Skeletal muscle tissue (tissue), 4 donors: ENCODE measurements around the gene TTYH2. TPM values are rescaled to one million over a fixed set of nuclear protein-coding genes. Genes with fewer than 3 reads are reported as not detected.

Experiments
- H3K27ac ChIP-seq: one replicate; pipeline ENCODE4 v1.7.0; 2013; ENCODE audit warnings: mild to moderate bottlenecking, low read depth, low read length, inconsistent platforms
- H3K27me3 ChIP-seq, 3 donors: one replicate each; pipeline ENCODE4 v1.7.0; 2013; ENCODE audit warnings: low read length in 3 of 3; ENCODE audit not compliant: control insufficient read depth in 3 of 3, insufficient read depth in 3 of 3
- H3K36me3 ChIP-seq, 3 donors: one replicate each; pipeline ENCODE4 v1.7.0; 2013; ENCODE audit warnings: low read length in 3 of 3; ENCODE audit not compliant: control insufficient read depth in 3 of 3, insufficient read depth in 3 of 3
- H3K4me1 ChIP-seq, 3 donors: one replicate each; pipeline ENCODE4 v1.7.0; 2013; ENCODE audit warnings: low read length in 3 of 3, mild to moderate bottlenecking in 3 of 3; ENCODE audit not compliant: control insufficient read depth in 3 of 3, insufficient read depth in 3 of 3
- H3K4me3 ChIP-seq, 3 donors: one replicate each; pipeline ENCODE4 v1.7.0; 2013; ENCODE audit warnings: low read length in 3 of 3
- H3K9ac ChIP-seq, 3 donors: one replicate each; pipeline ENCODE4 v1.7.0; 2013; ENCODE audit warnings: low read length in 3 of 3, mild to moderate bottlenecking in 3 of 3, moderate library complexity in 2 of 3, low read depth in 1 of 3
- H3K9me3 ChIP-seq, 3 donors: one replicate each; pipeline ENCODE4 v1.7.0; 2013; ENCODE audit warnings: low read length in 3 of 3; ENCODE audit not compliant: control insufficient read depth in 3 of 3
- total RNA-seq: library from RNA; depleted of rRNA; stranded (reverse); fragments of >200 nt; gene quantifications from one replicate; pipeline ENCODE4 v1.2.3, GENCODE V29; 2014
- donor health status: Osteomylitis.

TTYH2 gene
- total RNA-seq, 1 donor from 2014 or later: 34.4 TPM

- Histone ChIP-seq H3K36me3 (peaks cover 13 to 23% (median 17%) of the 10 kb centered on the region in 3 donors), H3K27me3 (peaks cover 10 to 36% (median 16%) of the 10 kb centered on the region in 3 donors), H3K4me3 (peak overlapping the region in 2 of 3 donors; percentile 35 to 79), H3K9ac (no peak overlapping the region), H3K4me1 (peaks cover 24 to 41% (median 26%) of the 10 kb centered on the region in 3 donors), H3K27ac (no peak overlapping the region), H3K9me3 (no peaks in the 10 kb centered on the region)
Observed at GRCh38 chr17:74202938-74203337, 10.4 kb upstream of the TTYH2 start.

- Histone ChIP-seq H3K27me3 (peaks cover 10 to 30% (median 16%) of the 10 kb centered on the region in 3 donors), H3K9me3 (no peaks in the 10 kb centered on the region), H3K4me3 (peak within 1 kb of the TSS; percentile 79 to 95 (median 84)), H3K4me1 (peaks cover 30 to 48% (median 31%) of the 10 kb centered on the region in 3 donors), H3K27ac (peak within 1 kb of the TSS; percentile 84), H3K36me3 (peaks cover 18 to 27% (median 21%) of the 10 kb centered on the region in 3 donors), H3K9ac (peak within 1 kb of the TSS; percentile 91 to 97 (median 93))
Observed at GRCh38 chr17:74203439-74204240, 9.7 kb upstream of the TTYH2 start, which contains the start of gene RPL38. RPL38 (plus strand) TSS chr17:74203678; CDS start chr17:74203956, 278 bp downstream.

GRCh38 chr17:74204474-74204873 is 8.9 kb upstream of the TTYH2 start:
- Histone ChIP-seq H3K4me1 (peaks cover 30 to 49% (median 31%) of the 10 kb centered on the region in 3 donors), H3K36me3 (peaks cover 22 to 35% (median 28%) of the 10 kb centered on the region in 3 donors), H3K27ac (peak overlapping the region; percentile 84), H3K4me3 (peak overlapping the region; percentile 79 to 95 (median 84)), H3K9ac (peak overlapping the region; percentile 91 to 97 (median 93)), H3K9me3 (no peaks in the 10 kb centered on the region), H3K27me3 (peaks cover 10 to 29% (median 16%) of the 10 kb centered on the region in 3 donors)

GRCh38 chr17:74205274-74205673 is 8.1 kb upstream of the TTYH2 start:
- Histone ChIP-seq H3K4me3 (no peak overlapping the region), H3K27me3 (peaks cover 5 to 23% (median 12%) of the 10 kb centered on the region in 3 donors), H3K4me1 (peaks cover 37 to 54% (median 39%) of the 10 kb centered on the region in 3 donors), H3K27ac (no peak overlapping the region), H3K9ac (peak overlapping the region in 1 of 3 donors; percentile 54), H3K9me3 (no peaks in the 10 kb centered on the region), H3K36me3 (peaks cover 28 to 41% (median 35%) of the 10 kb centered on the region in 3 donors)

GRCh38 chr17:74206332-74206818 is 7.0 kb upstream of the TTYH2 start:
- peaks cover 28 to 43% (median 37%) of the 10 kb centered on the region in 3 donors for H3K36me3 ChIP-seq

GRCh38 chr17:74210191-74211140 is 2.9 kb upstream of the TTYH2 start:
- Histone ChIP-seq H3K9ac (peak overlapping the region; percentile 33 to 88 (median 39)), H3K36me3 (peaks cover 24 to 36% (median 30%) of the 10 kb centered on the region in 3 donors), H3K4me1 (peaks cover 53 to 75% (median 59%) of the 10 kb centered on the region in 3 donors), H3K27me3 (no peaks in the 10 kb centered on the region), H3K9me3 (no peaks in the 10 kb centered on the region), H3K27ac (peak overlapping the region; percentile 4), H3K4me3 (peak overlapping the region in 1 of 3 donors; percentile 29)

More at GRCh38 chr17:74206332-74206818, 7.0 kb upstream of the TTYH2 start:
- Histone ChIP-seq H3K27me3 (peaks cover 0 to 12% (median 1%) of the 10 kb centered on the region in 3 donors), H3K9ac (peak overlapping the region in 1 of 3 donors; percentile 28), H3K4me1 (peaks cover 47 to 65% (median 50%) of the 10 kb centered on the region in 3 donors), H3K27ac (no peak overlapping the region), H3K9me3 (no peaks in the 10 kb centered on the region), H3K4me3 (no peak overlapping the region)

GRCh38 chr17:74211141-74211911 is 2.0 kb upstream of the TTYH2 start:
- H3K36me3 ChIP-seq: peaks cover 23 to 28% (median 24%) of the 10 kb centered on the region in 3 donors
- peak overlapping the region; percentile 39 to 88 (median 84) for H3K9ac ChIP-seq
- H3K4me1 ChIP-seq: peaks cover 58 to 77% (median 65%) of the 10 kb centered on the region in 3 donors
- peak overlapping the region; percentile 4 for H3K27ac ChIP-seq
- no peaks in the 10 kb centered on the region for H3K9me3 ChIP-seq
- peak overlapping the region; percentile 47 to 86 (median 83) for H3K4me3 ChIP-seq
- no peaks in the 10 kb centered on the region for H3K27me3 ChIP-seq

GRCh38 chr17:74211912-74212208 is 1.5 kb upstream of the TTYH2 start:
- Histone ChIP-seq H3K36me3 (peaks cover 21 to 25% (median 22%) of the 10 kb centered on the region in 3 donors), H3K4me1 (peaks cover 63 to 81% (median 70%) of the 10 kb centered on the region in 3 donors), H3K27me3 (no peaks in the 10 kb centered on the region), H3K9ac (peak overlapping the region; percentile 63 to 88 (median 84)), H3K4me3 (peak overlapping the region; percentile 47 to 86 (median 83)), H3K27ac (no peak overlapping the region), H3K9me3 (no peaks in the 10 kb centered on the region)
